ENCODE results near the gene SPIRE2.
"Not testable (repeated sequence)": the region's sequence is repeated elsewhere in the genome, so short reads cannot be mapped to it uniquely, and the experiment has no call there.

SPIRE2 gene

DNA sequence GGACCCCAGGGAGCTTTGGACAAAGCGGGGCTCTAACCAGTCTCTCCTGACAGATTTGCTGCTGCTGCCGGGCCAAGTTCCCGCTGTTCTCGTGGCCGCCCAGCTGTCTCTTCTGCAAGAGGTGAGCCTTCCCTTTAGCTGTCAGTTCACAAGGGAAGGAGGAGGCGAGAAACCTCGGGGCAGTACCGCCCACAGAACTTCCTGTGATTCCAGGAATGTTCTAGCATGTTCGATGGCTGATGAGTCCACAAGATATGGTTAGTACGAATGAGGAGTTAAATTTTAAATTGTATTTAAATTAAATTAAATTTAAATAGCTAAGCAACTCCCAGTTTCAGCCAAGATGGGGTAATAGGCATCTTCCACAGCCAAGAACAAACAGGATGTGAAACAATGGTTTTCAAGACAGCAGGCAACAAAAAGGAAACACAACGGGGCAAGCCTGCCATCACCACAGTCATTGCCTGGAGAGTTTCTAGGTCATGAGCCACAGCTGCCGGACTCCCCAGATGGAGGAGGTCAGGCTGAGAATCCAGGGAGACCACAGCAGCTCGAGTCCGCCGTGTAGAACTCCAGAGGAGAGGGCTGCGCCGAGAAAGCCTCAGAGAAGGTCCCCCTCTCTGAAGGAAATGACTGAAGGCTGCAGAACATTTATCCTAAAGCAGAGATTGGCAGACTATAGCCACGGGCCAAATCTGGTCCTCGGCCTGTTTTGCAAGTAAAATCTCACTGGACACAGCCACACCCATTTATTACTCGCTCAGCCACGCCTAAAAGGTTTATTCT lies 35.7 kb downstream of the SPIRE2 start:
- DNase-seq (ENCODE audit: low spot score), result peak; percentile 59

DNA sequence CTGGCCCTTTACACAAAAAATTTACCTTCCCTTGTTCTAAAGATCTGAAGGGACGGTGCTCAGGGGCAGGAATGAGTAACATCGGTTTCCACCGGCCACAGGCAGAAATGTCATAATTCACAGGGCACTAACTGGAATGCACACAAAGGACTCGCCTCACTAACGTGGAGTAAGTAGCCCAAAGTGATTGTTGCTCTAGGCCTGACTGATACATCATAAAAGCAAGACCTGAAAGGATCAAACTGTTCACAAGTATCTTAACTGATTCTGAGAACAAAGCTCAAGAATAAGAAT lies 36.2 kb downstream of the SPIRE2 start:
- no peak for DNase-seq (ENCODE audit: low spot score)

DNA sequence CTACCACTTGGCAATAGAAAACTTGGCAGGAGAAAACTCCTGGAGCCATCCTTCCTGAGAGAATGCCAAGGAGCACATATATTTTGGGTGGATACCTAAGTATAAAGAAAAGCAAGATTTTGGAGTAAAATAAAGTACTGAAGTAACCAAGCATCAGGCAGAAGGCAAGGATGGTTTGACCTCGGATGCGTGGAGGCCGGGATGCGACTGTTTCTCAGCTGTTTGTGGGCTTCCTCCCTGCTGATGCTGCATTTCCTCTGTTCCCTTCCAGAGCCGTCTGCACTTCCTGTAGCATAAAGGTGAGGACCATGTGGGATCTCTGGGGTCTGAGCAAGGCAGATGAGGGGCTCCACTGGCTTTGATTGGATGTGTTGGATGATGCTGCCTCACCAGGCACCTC lies 39.6 kb downstream of the SPIRE2 start:
- no peak for DNase-seq (ENCODE audit: low spot score)

- no peak for DNase-seq (ENCODE audit: low spot score)
These were observed 41.6 kb downstream of the SPIRE2 start for GRCh38 chr16:89869911-89870310.

DNA sequence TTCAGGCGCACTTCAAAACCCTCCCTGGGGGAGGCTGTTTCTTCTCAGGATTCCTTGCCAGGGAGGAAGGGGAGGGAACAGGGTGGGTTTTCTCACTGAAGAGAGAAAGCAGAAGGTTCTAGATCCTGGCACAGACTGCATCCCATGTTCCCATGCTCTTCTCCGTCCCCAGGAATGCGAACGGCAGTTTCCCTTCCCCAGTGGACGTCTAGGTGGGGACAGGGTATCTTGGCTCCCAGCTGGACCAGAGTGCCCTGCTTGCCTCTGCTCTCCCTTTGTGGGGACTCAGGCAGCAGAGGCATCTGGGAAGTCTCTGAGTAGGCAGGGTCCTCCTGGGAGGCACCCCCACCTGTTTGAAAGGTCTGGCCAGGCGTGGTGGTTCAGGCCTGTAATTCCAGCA lies 42.2 kb downstream of the SPIRE2 start:
- no peak for DNase-seq (ENCODE audit: low spot score)

DNA sequence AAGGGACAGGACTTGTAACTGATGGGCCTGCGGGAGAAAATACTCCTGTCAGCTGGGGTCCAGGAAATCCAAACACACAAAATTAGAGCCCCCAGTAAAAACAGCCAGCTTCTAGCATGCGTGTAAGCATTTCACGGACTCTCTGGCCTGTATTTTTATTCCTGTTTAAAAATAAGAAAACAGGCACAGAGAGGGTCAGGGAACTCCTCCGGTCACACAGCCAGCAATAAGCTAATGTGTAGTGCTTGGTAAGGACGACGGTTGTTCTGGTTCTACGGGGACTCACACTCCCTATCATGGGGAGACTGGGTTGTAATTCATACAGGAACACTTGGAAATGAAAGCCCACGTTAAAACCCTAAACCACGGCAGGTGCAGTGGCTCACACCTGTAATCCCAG lies 43.6 kb downstream of the SPIRE2 start:
- DNase-seq (ENCODE audit: low spot score), result no peak

DNA sequence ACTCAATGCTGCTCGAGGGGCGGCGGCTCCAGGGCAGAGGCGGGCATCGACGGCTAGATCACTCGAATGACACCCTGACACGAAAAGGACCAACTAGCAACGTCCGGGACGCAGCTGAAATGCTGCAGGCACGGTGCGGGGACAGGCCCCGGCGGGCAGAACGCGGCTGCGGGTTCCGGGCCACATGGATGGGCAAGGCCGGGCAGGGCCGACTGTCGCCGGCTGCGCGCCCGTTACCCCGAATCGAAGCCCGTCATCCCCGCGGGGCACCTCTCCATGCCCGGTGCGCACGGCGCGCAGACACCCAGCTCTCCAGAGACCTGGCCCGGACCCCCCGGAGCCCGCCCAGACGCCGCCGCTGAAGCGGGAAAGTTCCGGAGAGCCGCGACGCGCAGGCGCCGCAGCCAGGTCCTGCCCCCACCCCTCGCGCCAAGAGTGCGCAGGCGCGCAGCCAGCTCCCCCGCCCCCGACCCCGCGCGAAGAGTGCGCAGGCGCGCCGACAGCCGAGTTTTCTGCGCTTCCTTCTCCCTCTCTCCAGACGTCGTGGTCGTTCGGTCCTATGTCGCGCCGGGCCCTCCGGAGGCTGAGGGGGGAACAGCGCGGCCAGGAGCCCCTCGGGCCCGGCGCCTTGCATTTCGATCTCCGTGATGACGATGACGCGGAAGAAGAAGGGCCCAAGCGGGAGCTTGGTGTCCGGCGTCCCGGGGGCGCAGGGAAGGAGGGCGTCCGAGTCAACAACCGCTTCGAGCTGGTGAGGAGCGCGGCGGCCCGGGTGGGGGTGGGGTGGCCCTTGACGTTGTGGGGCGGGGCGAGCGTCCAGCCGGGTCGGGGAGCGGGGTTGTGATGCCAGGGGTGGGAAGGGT lies 45.1 kb downstream of the SPIRE2 start, which contains the start of gene TCF25:
Gene TCF25 (plus strand): TSS at position 484 of the 863 bp plus-strand sequence. CDS start 76 bp downstream, at position 560.
- DNase-seq (ENCODE audit: low spot score), result peak; percentile 94

- DNase-seq (ENCODE audit: low spot score), result peak; percentile 95
These were observed 45.9 kb downstream of the SPIRE2 start for GRCh38 chr16:89873972-89874689.

GRCh38 chr16:89879123-89879522 lies 50.8 kb downstream of the SPIRE2 start:
- DNase-seq (ENCODE audit: low spot score), result not testable (repeated sequence)

GRCh38 chr16:89880477-89881367 lies 52.4 kb downstream of the SPIRE2 start:
- no peak for DNase-seq (ENCODE audit: low spot score)

DNA sequence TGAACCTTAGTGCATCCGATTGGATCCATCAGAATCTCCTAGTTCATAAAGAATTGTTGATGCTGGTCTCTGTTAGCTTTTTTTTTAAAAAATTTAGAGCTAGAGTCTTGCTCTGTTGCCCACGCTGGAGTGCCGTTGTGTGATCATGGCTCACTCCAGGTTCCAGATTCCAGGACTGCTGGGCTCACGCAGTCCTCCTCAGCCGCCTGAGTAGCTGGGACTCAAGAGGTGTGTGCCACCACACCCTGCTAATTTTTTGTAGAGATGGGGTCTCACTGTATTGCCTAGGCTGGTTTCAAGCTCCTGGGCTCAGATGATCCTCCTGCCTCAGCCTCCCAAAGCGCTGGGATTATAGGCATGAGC lies 53.1 kb downstream of the SPIRE2 start:
- DNase-seq (ENCODE audit: low spot score), result no peak

- DNase-seq (ENCODE audit: low spot score), result no peak
These were observed 55.2 kb downstream of the SPIRE2 start for GRCh38 chr16:89883346-89884040.

- DNase-seq (ENCODE audit: low spot score), result no peak
These were observed 55.8 kb downstream of the SPIRE2 start for GRCh38 chr16:89884041-89884421.

DNA sequence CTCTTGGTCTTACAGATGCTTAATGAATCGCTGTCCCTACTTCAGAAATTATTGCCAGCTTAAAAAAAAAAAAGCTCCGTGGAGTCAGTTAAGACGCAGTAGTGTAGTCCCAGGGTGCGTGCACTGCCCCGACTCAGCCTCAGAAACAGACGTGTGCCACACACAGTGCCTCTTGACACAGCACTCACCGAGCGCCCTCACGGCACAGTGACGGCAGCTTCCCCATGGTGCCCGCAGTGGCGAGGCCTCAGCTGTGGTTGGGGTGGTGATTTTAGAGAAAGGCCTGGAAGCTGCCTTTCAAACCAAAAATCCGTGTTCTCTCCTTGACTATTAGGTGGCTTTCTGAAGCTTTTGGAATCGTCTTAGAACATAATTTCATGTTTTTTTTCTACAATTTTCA lies 59.0 kb downstream of the SPIRE2 start:
- no peak for DNase-seq (ENCODE audit: low spot score)

DNA sequence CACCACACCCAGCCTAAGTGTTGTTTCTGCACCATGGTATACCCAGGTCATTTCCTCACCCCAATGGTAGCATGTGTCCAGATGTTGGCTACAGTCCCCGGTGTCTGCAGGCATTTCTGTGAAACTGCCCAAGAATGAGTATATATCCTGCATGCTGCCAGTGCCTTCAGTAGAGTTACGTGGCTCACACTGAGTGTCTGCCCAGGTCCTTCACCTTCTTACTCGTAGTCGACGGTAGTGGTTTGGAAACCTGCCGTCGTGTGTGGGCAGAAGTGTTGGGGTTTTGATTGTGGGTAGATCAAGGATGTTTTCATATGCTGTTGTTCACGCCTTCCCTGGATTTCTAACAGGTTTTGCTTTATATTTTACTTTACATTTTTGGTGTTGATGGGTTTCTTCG lies 61.9 kb downstream of the SPIRE2 start:
- DNase-seq (ENCODE audit: low spot score), result no peak

- no peak for DNase-seq (ENCODE audit: low spot score)
These were observed 62.8 kb downstream of the SPIRE2 start for GRCh38 chr16:89890886-89891657.

GRCh38 chr16:89892055-89892630 lies 63.9 kb downstream of the SPIRE2 start:
- DNase-seq (ENCODE audit: low spot score), result no peak

DNA sequence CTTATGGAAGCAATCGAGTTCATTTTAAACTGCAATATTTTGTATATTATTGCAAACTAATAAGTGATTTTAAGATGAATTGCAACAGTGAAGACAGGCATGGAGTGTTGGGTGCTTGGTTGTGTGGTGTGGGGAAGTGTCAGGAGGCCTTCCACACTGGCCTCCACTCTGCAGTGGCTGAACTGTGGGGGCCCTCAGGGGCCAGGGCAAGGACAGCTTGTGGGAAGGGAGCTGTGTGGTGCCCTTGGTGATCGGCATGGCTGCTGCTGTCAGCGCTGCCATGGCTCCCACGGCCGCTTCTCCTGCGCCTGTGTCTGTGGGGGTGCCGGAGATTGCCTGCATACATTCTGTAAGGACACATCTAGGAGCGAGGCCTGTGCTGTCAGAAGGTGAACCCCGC lies 64.4 kb downstream of the SPIRE2 start:
- DNase-seq (ENCODE audit: low spot score), result no peak

DNA sequence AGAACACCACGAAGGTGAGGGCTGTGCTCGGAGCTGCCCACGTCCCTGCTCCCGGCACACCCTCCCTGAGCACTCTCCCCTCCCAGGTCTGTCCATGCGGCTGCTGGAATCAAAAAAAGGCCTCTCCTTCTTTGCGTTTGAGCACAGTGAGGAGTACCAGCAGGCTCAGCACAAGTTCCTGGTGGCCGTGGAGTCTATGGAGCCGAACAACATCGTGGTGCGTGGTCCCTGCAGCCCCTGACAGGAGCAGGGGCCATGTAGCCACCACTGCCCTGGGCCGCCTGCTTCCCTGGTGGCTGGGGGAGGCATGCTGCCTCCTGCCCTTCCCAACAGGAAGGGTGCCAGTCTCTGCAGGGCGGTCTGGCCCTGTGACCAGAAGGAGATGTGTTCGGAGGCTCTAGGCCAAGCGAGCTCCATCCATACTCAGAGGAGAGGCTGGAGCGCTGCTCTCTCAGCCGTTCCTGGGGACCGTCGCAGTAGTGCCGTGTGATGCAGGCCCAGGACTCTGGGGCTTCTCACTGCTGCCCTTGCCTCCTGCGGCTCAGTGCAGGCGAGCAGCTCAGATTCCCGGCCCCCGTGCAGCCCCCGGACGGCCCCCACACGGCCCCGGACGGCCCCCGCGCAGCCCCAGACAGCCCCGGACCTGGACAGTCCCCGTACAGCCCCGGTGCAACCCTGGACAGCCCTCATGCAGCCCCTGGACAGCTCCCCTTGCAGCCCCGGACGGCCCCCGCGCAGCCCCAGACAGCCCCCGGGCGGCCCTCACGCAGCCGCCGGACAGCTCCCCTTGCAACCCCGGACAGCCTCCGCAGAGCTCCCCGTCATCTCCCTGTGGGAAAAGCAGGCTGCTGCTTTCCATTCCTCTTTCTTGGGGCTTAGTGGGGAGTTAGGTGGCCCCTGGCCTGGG lies 65.6 kb downstream of the SPIRE2 start:
- no peak for DNase-seq (ENCODE audit: low spot score)
